Right lobe of liver (tissue), 4 donors: Measurements from ENCODE around the gene CEP83.

Source experiments
- CTCF ChIP-seq, 4 donors: fragments of 200-600 bp in 3 of 4; fragments of 450-650 bp in 1 of 4; IDR thresholded peaks; one replicate each; pipeline versions ENCODE4 v1.5.1 to v1.8.0; 2016 to 2022; ENCODE audit warnings: antibody characterized with exemption in 4 of 4, mild to moderate bottlenecking in 2 of 4
- POLR2A ChIP-seq: fragments of 450-650 bp; IDR thresholded peaks from one replicate; pipeline ENCODE4 v1.6.1; 2017; ENCODE audit warnings: antibody characterized with exemption, mild to moderate bottlenecking
- donor health status: DM: no; HTN: no; CAD: no.
- donor health status: DM: no; HTN: no; CAD: no.
- donor health status: DM: no; HTN: yes; CAD: no.

GRCh38 chr12:94359761-94360160 is 99.9 kb downstream of the CEP83 start:
- TF ChIP-seq POLR2A (no peak), CTCF (IDR thresholded peaks at IDR 0.05) (no peak)
